Chondrocyte (in vitro differentiated cells): ENCODE measurements around the gene NXPH3. TPM values are rescaled to one million over a fixed set of nuclear protein-coding genes. Genes with fewer than 3 reads are reported as not detected.

Source experiments
- DNase-seq: peaks from one replicate; pipeline ENCODE4 v3.0.0; 2021; ENCODE audit warnings: mixed read lengths, low spot score
- H3K27ac Mint-ChIP-seq: one replicate; pipeline ENCODE4 v1.8.0; 2021; ENCODE audit warnings: mild to moderate bottlenecking, moderate library complexity, mixed read lengths; ENCODE audit not compliant: unreplicated experiment
- H3K27me3 Mint-ChIP-seq: 2 replicates; pipeline ENCODE4 v1.8.0; 2021; ENCODE audit warnings: low read depth, mixed read lengths
- H3K36me3 Mint-ChIP-seq: 2 replicates; pipeline ENCODE4 v1.8.0; 2021; ENCODE audit warnings: low read depth, mixed read lengths
- H3K4me1 Mint-ChIP-seq: 2 replicates; pipeline ENCODE4 v1.8.0; 2021; ENCODE audit warnings: low read depth, mild to moderate bottlenecking, mixed read lengths
- H3K4me3 Mint-ChIP-seq: one replicate; pipeline ENCODE4 v1.8.0; 2021; ENCODE audit warnings: mild to moderate bottlenecking, moderate library complexity, mixed read lengths; ENCODE audit not compliant: unreplicated experiment
- H3K9me3 Mint-ChIP-seq: 2 replicates; pipeline ENCODE4 v1.8.0; 2021; ENCODE audit warnings: low read depth, mixed read lengths
- CTCF ChIP-seq: fragments of 200-600 bp; sonication (generic); IDR thresholded peaks from 2 replicates; pipeline ENCODE4 v1.5.0; 2021; ENCODE audit warnings: antibody characterized with exemption, mild to moderate bottlenecking, moderate library complexity
- total RNA-seq: library from RNA; stranded (reverse); gene quantifications from 3 replicates; pipeline ENCODE4 v1.2.1, GENCODE V29; 2021

Gene NXPH3
- total RNA-seq, 1 donor from 2014 or later, result 4.5 TPM

GRCh38 chr17:49571764-49572163, 3.9 kb upstream of the NXPH3 start:
- H3K27me3 Mint-ChIP-seq, result peaks cover 10% of the 10 kb centered on the region
- H3K27ac Mint-ChIP-seq, result no peak overlapping the region
- H3K4me1 Mint-ChIP-seq, result peaks cover 8% of the 10 kb centered on the region
- no peak for TF ChIP-seq CTCF
- H3K36me3 Mint-ChIP-seq, result no peaks in the 10 kb centered on the region
- no peak overlapping the region for H3K4me3 Mint-ChIP-seq
- no peaks in the 10 kb centered on the region for H3K9me3 Mint-ChIP-seq
- DNase-seq, result no peak

GRCh38 chr17:49572226-49572625, 3.4 kb upstream of the NXPH3 start:
- Mint-ChIP-seq H3K27ac (no peak overlapping the region), H3K4me1 (peaks cover 13% of the 10 kb centered on the region), H3K27me3 (peaks cover 10% of the 10 kb centered on the region), H3K9me3 (no peaks in the 10 kb centered on the region), H3K36me3 (no peaks in the 10 kb centered on the region), H3K4me3 (no peak overlapping the region)
- no peak for TF ChIP-seq CTCF
- no peak for DNase-seq

GRCh38 chr17:49572806-49573420, 2.8 kb upstream of the NXPH3 start:
- no peaks in the 10 kb centered on the region for H3K36me3 Mint-ChIP-seq
- no peak overlapping the region for H3K4me3 Mint-ChIP-seq
- DNase-seq, result no peak
- H3K4me1 Mint-ChIP-seq, result peaks cover 16% of the 10 kb centered on the region
- peaks cover 7% of the 10 kb centered on the region for H3K27me3 Mint-ChIP-seq
- no peaks in the 10 kb centered on the region for H3K9me3 Mint-ChIP-seq
- no peak overlapping the region for H3K27ac Mint-ChIP-seq
- no peak for TF ChIP-seq CTCF

GRCh38 chr17:49573510-49574322, 2.0 kb upstream of the NXPH3 start:
- Mint-ChIP-seq H3K4me3 (no peak overlapping the region), H3K9me3 (no peaks in the 10 kb centered on the region), H3K4me1 (peaks cover 11% of the 10 kb centered on the region), H3K27me3 (peaks cover 7% of the 10 kb centered on the region), H3K27ac (no peak overlapping the region), H3K36me3 (no peaks in the 10 kb centered on the region)
- TF ChIP-seq CTCF, result no peak
- no peak for DNase-seq

GRCh38 chr17:49574323-49574781, 1.3 kb upstream of the NXPH3 start:
- H3K9me3 Mint-ChIP-seq, result no peaks in the 10 kb centered on the region
- DNase-seq, result no peak
- no peaks in the 10 kb centered on the region for H3K36me3 Mint-ChIP-seq
- TF ChIP-seq CTCF, result no peak
- H3K4me1 Mint-ChIP-seq, result peaks cover 11% of the 10 kb centered on the region
- H3K27ac Mint-ChIP-seq, result no peak overlapping the region
- H3K27me3 Mint-ChIP-seq, result peaks cover 7% of the 10 kb centered on the region
- no peak overlapping the region for H3K4me3 Mint-ChIP-seq
